ENCODE results near the gene TRIM65. TPM values are rescaled to one million over a fixed set of nuclear protein-coding genes. Genes with fewer than 3 reads are reported as not detected.

Gene TRIM65
- total and polyA plus RNA-seq, 2 donors from 2014 or later, result 11.5 to 23.6 TPM

DNA sequence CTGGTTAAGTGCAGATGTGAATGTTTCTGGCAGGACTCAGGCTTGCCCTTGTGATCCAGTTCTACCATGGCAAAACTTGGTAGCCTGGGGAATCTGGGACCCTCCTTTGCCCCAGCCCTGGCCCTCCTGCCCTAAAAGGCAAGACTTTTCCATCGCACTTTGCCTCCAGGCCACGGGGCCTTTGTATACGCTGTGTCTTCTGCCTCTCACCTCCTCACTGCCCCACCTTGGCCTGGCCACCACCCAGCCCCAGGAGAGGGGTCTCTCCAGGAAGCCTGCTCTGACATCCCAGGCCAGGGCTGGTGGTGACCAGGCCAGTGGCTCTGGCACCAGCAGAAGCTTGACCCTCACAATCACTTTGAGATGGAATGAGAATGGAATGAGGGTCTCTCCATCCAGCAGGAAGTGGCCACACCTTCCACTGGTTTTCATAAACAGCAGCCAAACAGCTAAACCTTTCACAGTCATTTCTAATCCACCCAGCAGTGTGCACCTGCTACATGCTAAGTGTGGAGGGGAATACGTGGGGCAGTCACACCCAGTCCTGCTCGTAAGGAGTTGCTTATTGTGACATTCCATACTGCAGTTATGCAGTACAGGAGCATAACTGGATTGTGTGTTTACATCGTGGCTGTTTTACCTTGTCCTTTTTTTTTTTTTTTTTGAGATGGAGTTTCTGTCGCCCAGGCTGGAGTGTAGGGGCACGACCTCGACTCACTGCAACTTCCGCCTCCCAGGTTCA, 9.6 kb upstream of the TRIM65 start:
- Histone ChIP-seq H3K27ac (ENCODE audit: low read depth in 2 of 2, low read length in 2 of 2) (no peak overlapping the region), H3K36me3 (ENCODE audit: control insufficient read depth in 2 of 3, insufficient read depth in 3 of 3, low read length in 3 of 3) (peaks cover 0 to 7% (median under 1%) of the 10 kb centered on the region in 3 donors), H3K27me3 (ENCODE audit: control insufficient read depth, insufficient read depth, low read length) (no peaks in the 10 kb centered on the region), H3K4me3 (ENCODE audit: low read length in 3 of 3) (no peak overlapping the region), H3K4me1 (ENCODE audit: control insufficient read depth in 2 of 3, insufficient read depth in 2 of 3, low read depth in 1 of 3, low read length in 3 of 3) (peaks cover 0 to 3% (median 0%) of the 10 kb centered on the region in 3 donors), H3K9me3 (ENCODE audit: control insufficient read depth in 2 of 3, insufficient read depth in 1 of 3, low read length in 3 of 3) (no peaks in the 10 kb centered on the region), H3K9ac (ENCODE audit: low read length in 3 of 3) (no peak overlapping the region)
- TF ChIP-seq, protein P1, sequence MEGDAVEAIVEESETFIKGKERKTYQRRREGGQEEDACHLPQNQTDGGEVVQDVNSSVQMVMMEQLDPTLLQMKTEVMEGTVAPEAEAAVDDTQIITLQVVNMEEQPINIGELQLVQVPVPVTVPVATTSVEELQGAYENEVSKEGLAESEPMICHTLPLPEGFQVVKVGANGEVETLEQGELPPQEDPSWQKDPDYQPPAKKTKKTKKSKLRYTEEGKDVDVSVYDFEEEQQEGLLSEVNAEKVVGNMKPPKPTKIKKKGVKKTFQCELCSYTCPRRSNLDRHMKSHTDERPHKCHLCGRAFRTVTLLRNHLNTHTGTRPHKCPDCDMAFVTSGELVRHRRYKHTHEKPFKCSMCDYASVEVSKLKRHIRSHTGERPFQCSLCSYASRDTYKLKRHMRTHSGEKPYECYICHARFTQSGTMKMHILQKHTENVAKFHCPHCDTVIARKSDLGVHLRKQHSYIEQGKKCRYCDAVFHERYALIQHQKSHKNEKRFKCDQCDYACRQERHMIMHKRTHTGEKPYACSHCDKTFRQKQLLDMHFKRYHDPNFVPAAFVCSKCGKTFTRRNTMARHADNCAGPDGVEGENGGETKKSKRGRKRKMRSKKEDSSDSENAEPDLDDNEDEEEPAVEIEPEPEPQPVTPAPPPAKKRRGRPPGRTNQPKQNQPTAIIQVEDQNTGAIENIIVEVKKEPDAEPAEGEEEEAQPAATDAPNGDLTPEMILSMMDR (IDR thresholded peaks at IDR 0.05; ENCODE audit: borderline replicate concordance, extremely low read depth, insufficient read depth), result no peak
- intact Hi-C loops (cut with DNase I), result no loop called here
- DNase-seq (no peak), FAIRE-seq (no peak)

- peak; percentile 97 to 98 (median 98) for DNase-seq
- no peak for FAIRE-seq
- H3K27me3 ChIP-seq (ENCODE audit: control insufficient read depth, insufficient read depth, low read length), result no peaks in the 10 kb centered on the region
- TF ChIP-seq, protein P1 (IDR thresholded peaks at IDR 0.05; ENCODE audit: borderline replicate concordance, extremely low read depth, insufficient read depth), result peak; percentile 88
- H3K9ac ChIP-seq (ENCODE audit: low read length in 3 of 3), result peak within 1 kb of the TSS; percentile 36 to 84 (median 54)
- H3K4me3 ChIP-seq (ENCODE audit: low read length in 3 of 3), result peak within 1 kb of the TSS; percentile 62 to 76 (median 74)
- H3K4me1 ChIP-seq (ENCODE audit: control insufficient read depth in 2 of 3, insufficient read depth in 2 of 3, low read depth in 1 of 3, low read length in 3 of 3), result peaks cover 0 to 3% (median 0%) of the 10 kb centered on the region in 3 donors
- H3K36me3 ChIP-seq (ENCODE audit: control insufficient read depth in 2 of 3, insufficient read depth in 3 of 3, low read length in 3 of 3), result peaks cover 0 to 13% (median 6%) of the 10 kb centered on the region in 3 donors
- H3K9me3 ChIP-seq (ENCODE audit: control insufficient read depth in 2 of 3, insufficient read depth in 1 of 3, low read length in 3 of 3), result no peaks in the 10 kb centered on the region
- H3K27ac ChIP-seq (ENCODE audit: low read depth in 2 of 2, low read length in 2 of 2), result peak within 1 kb of the TSS; percentile 78 to 85
- intact Hi-C loops (cut with DNase I), result no loop called here
These were observed 8.2 kb upstream of the TRIM65 start, which contains the start of gene MRPL38 for GRCh38 chr17:75904749-75905521. Gene MRPL38, minus strand, starts transcription at chr17:75904884. Its CDS starts 9 bp downstream, at chr17:75904875.

- Histone ChIP-seq H3K27ac (ENCODE audit: low read depth in 2 of 2, low read length in 2 of 2) (no peak overlapping the region), H3K4me1 (ENCODE audit: control insufficient read depth in 2 of 3, insufficient read depth in 2 of 3, low read depth in 1 of 3, low read length in 3 of 3) (peaks cover 0 to 3% (median 0%) of the 10 kb centered on the region in 3 donors), H3K9me3 (ENCODE audit: control insufficient read depth in 2 of 3, insufficient read depth in 1 of 3, low read length in 3 of 3) (no peaks in the 10 kb centered on the region), H3K9ac (ENCODE audit: low read length in 3 of 3) (no peak overlapping the region), H3K36me3 (ENCODE audit: control insufficient read depth in 2 of 3, insufficient read depth in 3 of 3, low read length in 3 of 3) (peaks cover 0 to 26% (median 12%) of the 10 kb centered on the region in 3 donors), H3K4me3 (ENCODE audit: low read length in 3 of 3) (no peak overlapping the region), H3K27me3 (ENCODE audit: control insufficient read depth, insufficient read depth, low read length) (no peaks in the 10 kb centered on the region)
- intact Hi-C loops (cut with DNase I), result no loop called here
- TF ChIP-seq, protein P1 (IDR thresholded peaks at IDR 0.05; ENCODE audit: borderline replicate concordance, extremely low read depth, insufficient read depth), result no peak
- no peak for DNase-seq
- no peak for FAIRE-seq
These were observed 5.7 kb upstream of the TRIM65 start for GRCh38 chr17:75902406-75902805.

Data from kidney (tissue), 14 donors.